ENCODE results near the gene SETD1A. TPM values are rescaled to one million over a fixed set of nuclear protein-coding genes. Genes with fewer than 3 reads are reported as not detected.

Gene SETD1A
- total and polyA plus RNA-seq, 9 of the 15 experiments (the other 6 are each of a cell fraction or from before 2014, with no cell fraction given), result 0.08 to 36.0 (median 4.2) TPM

- H2AFZ ChIP-seq (ENCODE audit: low read depth, low read length), result no peak overlapping the region
- no peaks in the 10 kb centered on the region; the same call in none of the 2 replicates for H4K20me1 ChIP-seq (replicated peaks; ENCODE audit: control insufficient read depth, insufficient read depth, low read length)
- H3K9me3 ChIP-seq (replicated peaks; ENCODE audit: control insufficient read depth, insufficient read depth, low read depth, low read length), result no peaks in the 10 kb centered on the region
- in situ Hi-C loops (cut with MboI), result loop anchor here (10.0 to 25.0 kb wide), 2 partner anchors 311 to 453 kb away; partner anchors contain the start of genes COX6A2 and ZNF843
- intact Hi-C loops (cut with micrococcal nuclease), result loop anchor here (2.0 to 10.0 kb wide), 4 partner anchors 33 to 459 kb away; partner anchors contain the start of gene ZNF843
- no peaks in the 10 kb centered on the region for H3K27me3 ChIP-seq (ENCODE audit: control insufficient read depth in 2 of 2, insufficient read depth in 2 of 2, low read length in 2 of 2)
- POLR2A ChIA-PET, result interaction anchor here (0.6 to 5.7 kb wide), 13 partner anchors 15 to 445 kb away, joined by 3 to 32 read pairs (median 4); partner anchors contain the start of genes FUS, KAT8, ZNF646 and ZNF668
- CTCF ChIA-PET (ENCODE audit: low intra/inter-chr PET ratio), result interaction anchor here (1.4 to 2.1 kb wide), 4 partner anchors 110 to 885 kb away, joined by 3 to 15 read pairs (median 10); no protein-coding TSS in a partner anchor
- H3K79me2 ChIP-seq (ENCODE audit: control insufficient read depth, insufficient read depth, low read length), result peaks cover 15% of the 10 kb centered on the region
- peak overlapping the region in 1 of 2 experiments; percentile 94; a peak in 1 of 4 replicates for H3K9ac ChIP-seq (ENCODE audit: insufficient read depth in 1 of 2, low read depth in 2 of 2, low read length in 2 of 2)
- no peak overlapping the region for H3K27ac ChIP-seq (ENCODE audit: extremely low read depth, low read depth, low read length)
- no TSS peak for BruUV-seq (replicated peaks)
- peaks cover 7 to 69% of the 10 kb centered on the region in 2 experiments; a peak in 4 of 5 replicates for H3K4me1 ChIP-seq (replicated peaks in 1 of 2; ENCODE audit: control insufficient read depth in 2 of 2, insufficient read depth in 2 of 2, low read length in 2 of 2)
- peaks cover 2% of the 10 kb centered on the region for H3K9me1 ChIP-seq (ENCODE audit: control insufficient read depth, insufficient read depth, low read length)
- no peak overlapping the region for H3K4me2 ChIP-seq (ENCODE audit: insufficient read depth, low read length)
- FAIRE-seq, result no peak
- TF ChIP-seq CBX8 (IDR thresholded peaks at IDR 0.05; ENCODE audit: borderline replicate concordance, extremely low read depth, low read depth, low read length, poor library complexity, severe bottlenecking) (no peak), POLR2G (IDR thresholded peaks at IDR 0.05; ENCODE audit: low read depth, low read length) (peak; percentile 45; the same call in 1 of the 2 replicates)
- H3K4me3 ChIP-seq, result no peak overlapping the region
- ATAC-seq, result no peak
- WGBS (ENCODE audit: insufficient coverage, low coverage, missing lambda C conversion rate), result 88% methylated on average over 13 of the region's 14 CpGs
- peaks cover 72% of the 10 kb centered on the region; the same call in 2 of the 3 replicates for H3K36me3 ChIP-seq (ENCODE audit: control insufficient read depth, insufficient read depth, low read length)
- no peak for DNase-seq (ENCODE audit: extremely low read depth in 1 of 4, low spot score in 3 of 4)
Observed at GRCh38 chr16:30983898-30984610, 26.5 kb downstream of the SETD1A start.
